WTC11 (cell line): Measurements from ENCODE around the gene CFAP299. TPM values are rescaled to one million over a fixed set of nuclear protein-coding genes. Genes with fewer than 3 reads are reported as not detected.
A peak's percentile ranks its signal among the peaks of the same experiment; 100 is the strongest.

Experiments
- ATAC-seq: fragments of 200-7000 bp; cut with Tn5 transposase; 2 replicates; pipeline ENCODE4 v1.10.0; 2021; ENCODE audit warnings: mild to moderate bottlenecking, moderate library complexity
- CTCF ChIA-PET: fragments of 300-600 bp; sonication (Branson Sonifier 250); formaldehyde crosslinking; loops from one replicate; lab custom pipeline; 2021; ENCODE audit warnings: antibody characterized with exemption; lab: Charles Lee
- POLR2A ChIA-PET: fragments of 350-600 bp; sonication (Branson Sonifier 250); formaldehyde crosslinking; loops from one replicate; lab custom pipeline; 2021; ENCODE audit warnings: antibody characterized with exemption; lab: Charles Lee
- DNase-seq: peaks from one replicate; pipeline ENCODE4 v3.0.0; 2021; ENCODE audit warnings: low spot score
- H3K27ac Mint-ChIP-seq: 2 replicates; pipeline ENCODE4 v1.8.0; 2021; ENCODE audit warnings: mixed read lengths
- H3K27me3 Mint-ChIP-seq: 2 replicates; pipeline ENCODE4 v1.8.0; 2021; ENCODE audit warnings: low read depth, mild to moderate bottlenecking, moderate library complexity, mixed read lengths
- H3K36me3 Mint-ChIP-seq: 2 replicates; pipeline ENCODE4 v1.8.0; 2021; ENCODE audit warnings: mixed read lengths
- H3K4me1 Mint-ChIP-seq: 2 replicates; pipeline ENCODE4 v1.8.0; 2022; ENCODE audit warnings: mixed read lengths
- H3K4me3 Mint-ChIP-seq: 2 replicates; pipeline ENCODE4 v1.8.0; 2021; ENCODE audit warnings: mild to moderate bottlenecking, moderate library complexity, mixed read lengths
- H3K9me3 Mint-ChIP-seq: 2 replicates; pipeline ENCODE4 v1.8.0; 2021; ENCODE audit warnings: mixed read lengths
- CBFB ChIP-seq: sonication (generic); formaldehyde crosslinking; IDR thresholded peaks from 2 replicates; pipeline ENCODE4 v1.8.1; 2022; ENCODE audit warnings: mild to moderate bottlenecking, low read depth, missing genetic modification reagents
- FOXP4 ChIP-seq: sonication (generic); formaldehyde crosslinking; IDR thresholded peaks from 2 replicates; pipeline ENCODE4 v1.8.0; 2022; ENCODE audit warnings: mild to moderate bottlenecking, missing genetic modification reagents
- IRF1 ChIP-seq: sonication (generic); formaldehyde crosslinking; IDR thresholded peaks from 2 replicates; pipeline ENCODE4 v1.8.0; 2023; ENCODE audit warnings: missing genetic modification reagents
- MAX ChIP-seq: sonication (generic); formaldehyde crosslinking; IDR thresholded peaks from 2 replicates; pipeline ENCODE4 v1.8.0; 2022; ENCODE audit warnings: mild to moderate bottlenecking, missing genetic modification reagents
- MLX ChIP-seq: sonication (generic); formaldehyde crosslinking; IDR thresholded peaks from 2 replicates; pipeline ENCODE4 v1.8.1; 2023; ENCODE audit warnings: mild to moderate bottlenecking, missing genetic modification reagents, moderate library complexity
- OVOL2 ChIP-seq: fragments of 250-450 bp; sonication (Bioruptor Pico); IDR thresholded peaks from 2 replicates; pipeline ENCODE4 v1.9.0; 2021; ENCODE audit warnings: mild to moderate bottlenecking, borderline replicate concordance
- PRRX2 ChIP-seq: fragments of 250-450 bp; sonication (Bioruptor Pico); IDR thresholded peaks from 2 replicates; pipeline ENCODE4 v1.8.0; 2021; ENCODE audit warnings: mild to moderate bottlenecking
- TCF7 ChIP-seq: sonication (generic); formaldehyde crosslinking; IDR thresholded peaks from 2 replicates; pipeline ENCODE4 v1.8.0; 2022; ENCODE audit warnings: mild to moderate bottlenecking, low read depth, missing genetic modification reagents, moderate library complexity
- ZNF671 ChIP-seq: fragments of 250-450 bp; sonication (Bioruptor Pico); IDR thresholded peaks from 2 replicates; pipeline ENCODE4 v1.8.0; 2021; ENCODE audit warnings: mild to moderate bottlenecking
- total RNA-seq: library from RNA; stranded (reverse); gene quantifications from 3 replicates; pipeline ENCODE4 v1.2.3, GENCODE V29; 2021
- TF ChIP-seq, protein P1 (sequence below): sonication (generic); formaldehyde crosslinking; IDR thresholded peaks from 2 replicates; pipeline ENCODE4 v1.8.1; 2022; ENCODE audit warnings: low read depth, mild to moderate bottlenecking, moderate library complexity, missing genetic modification reagents, borderline replicate concordance
- TF ChIP-seq, protein P2 (sequence below): fragments of 250-450 bp; sonication (Bioruptor Pico); conservative IDR thresholded peaks from 2 replicates; pipeline ENCODE4 v1.9.0; 2021; ENCODE audit warnings: mild to moderate bottlenecking
- TF ChIP-seq, protein P3 (sequence below): sonication (generic); formaldehyde crosslinking; IDR thresholded peaks from 2 replicates; pipeline ENCODE4 v1.8.1; 2023; ENCODE audit warnings: mild to moderate bottlenecking, missing genetic modification reagents
- TF ChIP-seq, protein P4 (sequence below): sonication (generic); formaldehyde crosslinking; IDR thresholded peaks from 2 replicates; pipeline ENCODE4 v1.8.1; 2023; ENCODE audit warnings: mild to moderate bottlenecking, missing genetic modification reagents, moderate library complexity

Gene CFAP299
- total RNA-seq, 1 experiment from 2014 or later, result not detected

DNA sequence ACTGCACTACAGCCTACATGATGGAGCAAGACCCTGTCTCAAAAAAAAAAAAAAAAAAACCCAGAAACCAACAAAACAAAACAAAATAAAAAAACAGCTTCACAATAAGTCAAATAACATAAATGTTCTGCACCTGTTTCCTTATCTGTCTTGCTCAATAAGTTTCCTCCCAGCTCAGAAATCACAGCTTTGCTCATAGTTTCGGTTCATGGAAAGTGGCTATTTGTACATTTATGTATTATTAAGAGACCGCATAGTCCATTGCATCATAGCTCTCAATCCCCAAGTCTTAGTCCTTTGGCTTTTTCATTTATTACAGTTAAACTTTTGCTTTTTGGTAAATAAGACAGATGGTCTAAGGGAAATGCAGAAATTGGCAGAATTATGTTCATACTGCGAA lies 24.4 kb upstream of the CFAP299 start:
- Mint-ChIP-seq H3K27ac (no peak overlapping the region), H3K4me1 (peaks cover 38% of the 10 kb centered on the region), H3K4me3 (no peak overlapping the region), H3K27me3 (no peaks in the 10 kb centered on the region; the same call in 1 of the 2 replicates)
- no peak for DNase-seq
- ChIA-PET POLR2A (no interaction called here), CTCF (interaction anchor here (0.6 kb wide), 1 partner anchor 85 kb away, joined by 3 read pairs; no protein-coding TSS in a partner anchor)
- ATAC-seq, result no peak
- TF ChIP-seq, protein P1, sequence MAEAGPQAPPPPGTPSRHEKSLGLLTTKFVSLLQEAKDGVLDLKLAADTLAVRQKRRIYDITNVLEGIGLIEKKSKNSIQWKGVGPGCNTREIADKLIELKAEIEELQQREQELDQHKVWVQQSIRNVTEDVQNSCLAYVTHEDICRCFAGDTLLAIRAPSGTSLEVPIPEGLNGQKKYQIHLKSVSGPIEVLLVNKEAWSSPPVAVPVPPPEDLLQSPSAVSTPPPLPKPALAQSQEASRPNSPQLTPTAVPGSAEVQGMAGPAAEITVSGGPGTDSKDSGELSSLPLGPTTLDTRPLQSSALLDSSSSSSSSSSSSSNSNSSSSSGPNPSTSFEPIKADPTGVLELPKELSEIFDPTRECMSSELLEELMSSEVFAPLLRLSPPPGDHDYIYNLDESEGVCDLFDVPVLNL (CRISPR knock-in tag), result no peak
- TF ChIP-seq OVOL2 (CRISPR knock-in tag) (no peak), IRF1 (no peak), MAX (CRISPR knock-in tag) (no peak), TCF7 (no peak), PRRX2 (no peak), FOXP4 (CRISPR knock-in tag) (no peak), ZNF671 (CRISPR knock-in tag) (no peak), CBFB (no peak), MLX (CRISPR knock-in tag) (no peak)
- TF ChIP-seq, protein P2, sequence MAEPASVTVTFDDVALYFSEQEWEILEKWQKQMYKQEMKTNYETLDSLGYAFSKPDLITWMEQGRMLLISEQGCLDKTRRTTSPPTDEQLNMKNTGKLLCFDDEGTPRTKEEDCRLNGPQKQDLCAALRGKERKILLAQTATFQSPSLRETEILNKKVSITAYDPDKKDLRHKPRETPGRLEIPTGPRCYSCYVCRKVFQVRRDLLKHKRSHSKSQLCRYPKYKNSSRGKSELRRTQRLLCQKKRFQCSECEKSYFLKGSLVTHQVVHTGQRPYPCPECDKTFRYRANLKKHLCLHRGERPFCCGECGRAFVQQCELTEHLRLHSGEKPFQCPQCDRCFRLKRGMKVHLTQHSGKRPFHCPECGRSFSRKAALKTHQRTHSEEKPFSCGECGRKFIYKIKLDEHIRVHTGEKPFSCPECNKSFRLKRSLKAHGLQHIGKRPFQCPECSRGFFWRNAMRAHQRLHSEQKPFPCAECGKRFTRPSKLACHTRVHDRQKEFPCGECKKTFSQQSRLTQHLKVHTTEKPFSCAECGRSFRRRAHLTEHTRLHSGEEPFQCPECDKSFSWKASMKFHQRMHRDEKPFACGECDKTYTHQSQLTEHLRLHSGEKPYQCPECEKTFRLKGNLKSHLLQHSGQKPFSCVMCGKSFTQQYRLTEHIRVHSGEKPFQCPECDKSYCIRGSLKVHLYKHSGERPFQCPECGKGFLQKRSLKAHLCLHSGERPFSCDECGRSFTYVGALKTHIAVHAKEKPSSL (CRISPR knock-in tag), result no peak
- TF ChIP-seq, all 79 proteins: peak for 0
- H3K9me3 Mint-ChIP-seq, result no peaks in the 10 kb centered on the region
- no peaks in the 10 kb centered on the region for H3K36me3 Mint-ChIP-seq

DNA sequence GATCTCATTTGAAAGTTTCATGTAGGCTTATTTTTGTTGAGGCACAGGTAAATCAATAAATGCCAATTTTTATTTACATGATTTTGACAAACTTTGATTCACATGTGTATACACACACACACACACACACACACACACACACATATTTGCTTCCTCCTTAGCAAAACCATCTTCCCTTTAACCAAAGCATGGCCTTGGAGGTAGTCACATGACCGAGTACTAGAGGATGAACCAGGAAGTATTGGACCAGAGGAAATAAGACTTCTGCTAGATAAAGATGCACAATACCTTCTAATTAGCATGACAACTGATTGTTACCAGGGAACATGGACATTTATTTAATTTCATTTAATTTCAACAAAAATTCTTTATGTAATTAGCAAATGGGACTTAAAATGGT lies 23.4 kb upstream of the CFAP299 start:
- no peak overlapping the region for H3K4me3 Mint-ChIP-seq
- H3K36me3 Mint-ChIP-seq, result no peaks in the 10 kb centered on the region
- ChIA-PET POLR2A (no interaction called here), CTCF (no interaction called here)
- DNase-seq, result no peak
- no peaks in the 10 kb centered on the region; the same call in 1 of the 2 replicates for H3K27me3 Mint-ChIP-seq
- no peak overlapping the region for H3K27ac Mint-ChIP-seq
- TF ChIP-seq, protein P3, sequence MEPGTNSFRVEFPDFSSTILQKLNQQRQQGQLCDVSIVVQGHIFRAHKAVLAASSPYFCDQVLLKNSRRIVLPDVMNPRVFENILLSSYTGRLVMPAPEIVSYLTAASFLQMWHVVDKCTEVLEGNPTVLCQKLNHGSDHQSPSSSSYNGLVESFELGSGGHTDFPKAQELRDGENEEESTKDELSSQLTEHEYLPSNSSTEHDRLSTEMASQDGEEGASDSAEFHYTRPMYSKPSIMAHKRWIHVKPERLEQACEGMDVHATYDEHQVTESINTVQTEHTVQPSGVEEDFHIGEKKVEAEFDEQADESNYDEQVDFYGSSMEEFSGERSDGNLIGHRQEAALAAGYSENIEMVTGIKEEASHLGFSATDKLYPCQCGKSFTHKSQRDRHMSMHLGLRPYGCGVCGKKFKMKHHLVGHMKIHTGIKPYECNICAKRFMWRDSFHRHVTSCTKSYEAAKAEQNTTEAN (CRISPR knock-in tag), result no peak
- TF ChIP-seq, protein P4, sequence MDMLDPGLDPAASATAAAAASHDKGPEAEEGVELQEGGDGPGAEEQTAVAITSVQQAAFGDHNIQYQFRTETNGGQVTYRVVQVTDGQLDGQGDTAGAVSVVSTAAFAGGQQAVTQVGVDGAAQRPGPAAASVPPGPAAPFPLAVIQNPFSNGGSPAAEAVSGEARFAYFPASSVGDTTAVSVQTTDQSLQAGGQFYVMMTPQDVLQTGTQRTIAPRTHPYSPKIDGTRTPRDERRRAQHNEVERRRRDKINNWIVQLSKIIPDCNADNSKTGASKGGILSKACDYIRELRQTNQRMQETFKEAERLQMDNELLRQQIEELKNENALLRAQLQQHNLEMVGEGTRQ (CRISPR knock-in tag), result peak; percentile 28; the same call in 1 of the 2 replicates
- peaks cover 28% of the 10 kb centered on the region for H3K4me1 Mint-ChIP-seq
- ATAC-seq, result no peak
- H3K9me3 Mint-ChIP-seq, result no peaks in the 10 kb centered on the region
